HuH-7.5 (cell line): ENCODE results near the gene GGTLC1.
A peak's percentile ranks its signal among the peaks of the same experiment; 100 is the strongest.

Source experiments
- DNase-seq: peaks from one replicate; pipeline ENCODE4 v3.0.0; 2011; ENCODE audit warnings: low spot score

The GGTLC1 gene

DNA sequence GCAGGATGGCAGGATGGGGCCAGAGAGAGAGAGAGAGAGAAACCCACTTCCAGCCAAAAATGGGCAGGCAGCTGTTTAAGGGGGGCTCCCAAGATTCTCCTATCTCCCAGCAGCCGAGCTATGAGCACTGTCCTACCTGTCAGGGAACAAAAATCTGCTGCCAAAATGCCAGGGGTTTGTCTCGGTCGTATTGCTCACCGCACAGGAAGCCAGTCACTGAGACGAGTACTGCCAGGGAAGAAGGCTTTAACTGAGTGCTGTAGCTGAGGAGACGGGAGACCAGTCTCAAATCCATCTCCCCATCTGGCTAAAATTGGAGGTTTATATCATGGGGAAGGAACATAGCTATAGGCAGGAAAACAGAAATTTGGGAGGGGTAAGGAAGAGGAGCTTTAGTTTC, 22.3 kb downstream of the GGTLC1 start:
- DNase-seq = no peak

DNA sequence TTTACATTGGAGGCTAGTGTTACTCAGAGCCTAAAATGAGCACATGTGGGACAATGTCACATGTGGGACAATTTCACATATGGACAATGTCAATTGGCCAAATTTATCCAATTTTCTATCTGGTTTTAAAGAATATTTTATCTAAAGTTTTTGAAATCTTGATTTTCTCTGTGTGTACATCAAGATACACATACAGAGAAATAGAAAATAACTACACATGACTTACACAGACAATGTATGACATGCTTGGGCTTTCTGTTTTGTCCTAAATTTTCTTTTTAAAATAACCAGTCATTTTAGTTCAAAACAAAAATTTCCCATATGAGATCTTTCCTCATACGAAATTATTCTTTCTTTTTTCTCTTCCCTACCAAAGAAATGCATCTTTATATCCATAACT, 24.6 kb downstream of the GGTLC1 start:
- no peak for DNase-seq

DNA sequence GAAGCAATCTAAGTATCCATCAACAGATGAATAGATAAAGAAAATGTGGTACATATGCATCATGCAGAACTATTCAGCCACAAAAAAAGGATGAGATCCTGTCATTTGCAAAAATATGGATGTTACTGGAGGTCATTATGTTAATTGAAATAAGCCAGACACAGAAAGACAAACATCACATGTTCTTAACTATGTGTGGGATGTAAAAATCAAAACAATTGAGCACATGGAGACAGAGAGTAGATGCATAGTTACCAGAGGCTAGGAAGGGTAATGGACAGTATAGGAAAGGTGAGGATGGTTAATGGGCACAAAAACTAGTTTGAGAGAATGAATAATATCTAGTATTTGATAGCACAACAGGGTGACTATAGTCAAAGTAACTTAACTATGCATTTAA, 26.3 kb downstream of the GGTLC1 start:
- DNase-seq = no peak

DNA sequence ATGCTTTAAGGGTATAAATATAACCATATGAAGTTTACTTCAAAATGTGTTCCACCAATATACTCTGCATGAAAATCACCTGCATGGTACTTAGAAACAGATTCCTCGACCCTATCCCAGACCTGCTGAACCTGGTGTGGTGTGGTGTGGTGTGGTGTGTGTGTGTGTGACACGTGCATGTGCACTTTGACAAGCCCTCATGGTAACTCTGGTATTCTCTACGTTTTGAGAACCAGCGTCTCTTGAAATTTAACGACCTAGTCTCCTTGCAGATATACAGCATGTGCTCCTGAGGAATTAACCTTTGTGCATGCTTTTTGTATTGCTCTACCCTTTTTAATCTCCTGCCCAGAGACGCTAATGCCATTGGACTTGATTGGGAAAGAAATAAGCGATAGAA, 29.5 kb downstream of the GGTLC1 start:
- no peak for DNase-seq

DNA sequence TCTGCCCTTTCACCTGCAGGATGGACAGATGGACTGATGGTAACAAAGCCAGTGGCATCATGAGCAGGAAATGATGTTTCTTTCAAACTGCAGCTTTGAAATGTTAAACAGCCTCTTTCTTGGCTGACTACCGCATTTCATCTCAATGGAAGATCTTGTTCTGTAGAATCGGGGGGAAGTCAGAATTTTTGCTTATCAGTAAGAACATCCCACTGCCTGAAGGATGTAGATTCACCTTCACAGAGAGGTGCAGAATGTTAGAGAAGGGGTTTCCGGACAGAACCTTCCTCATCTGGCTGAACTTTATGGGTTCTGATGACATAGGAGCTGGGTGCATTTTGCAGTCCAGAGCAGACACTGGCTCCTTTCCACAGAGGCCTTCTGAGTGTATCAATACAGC, 32.7 kb downstream of the GGTLC1 start:
- no peak for DNase-seq

DNA sequence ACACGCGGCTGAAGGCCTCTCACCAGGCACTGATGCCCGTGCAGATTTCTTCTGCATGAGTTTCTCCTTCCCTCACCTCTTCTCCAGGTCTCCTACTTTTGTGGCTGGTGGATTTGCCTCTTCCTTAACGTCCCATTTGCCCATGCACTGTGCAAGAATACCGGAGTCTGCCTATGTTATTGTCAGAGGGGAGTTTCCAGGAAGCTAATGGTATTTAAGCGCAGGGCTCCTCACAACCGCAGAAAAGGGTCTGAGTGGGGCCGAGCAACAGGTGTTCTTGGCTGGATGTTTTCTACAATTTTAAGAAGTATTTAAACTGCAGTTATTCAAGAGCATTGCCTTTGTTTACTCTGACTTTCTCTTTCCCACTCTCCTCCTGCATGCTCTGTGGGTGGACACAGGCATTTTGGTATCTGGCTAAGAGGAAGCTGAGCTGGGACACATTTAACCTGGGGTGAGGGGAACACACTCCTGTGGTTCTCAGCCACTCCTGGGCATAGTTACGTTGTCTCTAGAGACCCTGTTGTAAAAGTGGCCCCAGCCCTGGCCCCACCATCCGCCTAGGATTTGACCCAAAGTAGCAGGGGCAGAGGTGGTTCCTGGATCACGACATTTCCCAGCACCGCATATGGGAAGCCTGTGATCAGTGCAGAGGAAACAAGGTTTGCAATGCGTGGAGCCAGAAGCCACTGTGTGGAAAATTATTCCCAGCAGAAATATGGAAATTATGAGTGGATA, 34.4 kb downstream of the GGTLC1 start:
- no peak for DNase-seq

DNA sequence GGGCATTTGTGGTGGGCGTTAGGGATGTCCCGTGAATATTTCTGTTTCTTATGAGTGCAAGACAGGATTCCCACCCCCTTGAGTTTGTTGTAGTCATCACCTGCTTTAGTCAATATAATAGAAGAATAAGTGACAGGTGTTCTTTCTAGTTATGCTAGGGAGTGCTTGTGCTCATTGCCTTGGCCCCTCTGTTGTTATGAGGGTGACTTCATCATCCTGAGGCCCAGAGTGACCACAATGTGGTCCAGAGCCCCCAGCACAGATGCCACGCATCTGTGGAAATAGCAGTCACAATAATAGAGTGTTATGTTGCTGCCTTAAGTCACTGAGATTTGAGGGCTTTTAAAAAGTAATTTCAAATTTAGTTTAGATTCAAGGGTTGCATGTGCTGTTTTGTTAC, 42.4 kb downstream of the GGTLC1 start:
- DNase-seq = no peak

DNA sequence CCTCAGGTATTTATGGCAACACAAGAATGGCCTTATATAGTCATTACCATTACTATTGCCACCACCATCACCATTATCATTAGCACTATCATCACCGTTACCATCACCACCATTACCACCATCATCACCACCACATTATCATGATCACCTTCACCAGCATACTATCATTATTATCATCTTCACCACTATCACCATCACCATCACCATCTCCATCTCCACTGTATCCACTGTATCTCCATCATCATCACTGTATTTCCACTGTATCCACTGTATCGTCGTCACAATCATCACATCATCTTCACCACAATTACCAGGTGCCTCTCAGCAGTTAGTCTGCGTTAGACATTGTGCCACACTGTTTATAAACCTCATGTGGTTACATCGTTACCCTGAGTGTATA, 45.3 kb downstream of the GGTLC1 start:
- no peak for DNase-seq

DNA sequence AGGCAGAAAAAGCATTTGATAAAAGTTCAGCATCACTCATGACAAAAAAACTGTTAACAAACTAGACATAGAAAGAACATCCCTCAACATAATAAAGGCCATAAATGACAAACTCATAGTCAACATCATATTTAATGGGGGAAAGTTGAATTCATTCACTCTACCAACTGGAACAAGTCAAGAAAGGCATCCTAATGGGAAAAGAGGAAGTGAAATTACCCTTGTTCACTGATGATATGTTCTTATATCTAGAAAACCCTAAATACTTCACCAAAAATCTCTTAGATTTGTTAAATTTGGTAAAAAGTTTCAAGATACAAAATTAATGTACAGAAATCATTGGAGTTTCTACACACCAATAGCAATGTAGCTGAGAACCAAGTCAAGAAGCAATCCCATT, 48.9 kb downstream of the GGTLC1 start:
- no peak for DNase-seq

DNA sequence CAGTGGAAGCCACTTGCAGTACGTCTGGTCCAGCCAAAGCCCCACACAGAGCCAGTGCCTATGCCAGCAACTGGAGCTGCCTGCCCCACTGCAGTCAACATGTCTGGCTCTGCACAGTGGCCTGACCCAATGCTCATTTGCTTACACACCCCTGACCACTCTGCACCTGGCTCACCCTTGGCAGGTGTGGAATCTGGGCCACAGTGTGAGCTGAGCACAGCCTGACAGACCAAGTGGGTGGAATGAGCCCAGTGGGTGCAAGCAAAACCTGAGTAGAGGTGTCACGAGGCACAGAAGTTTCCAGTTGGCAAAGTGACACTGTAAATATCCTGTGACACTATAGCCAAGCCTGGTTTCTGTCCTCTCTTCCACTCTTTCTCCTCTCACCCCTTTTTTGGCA, 49.5 kb downstream of the GGTLC1 start:
- no peak for DNase-seq

DNA sequence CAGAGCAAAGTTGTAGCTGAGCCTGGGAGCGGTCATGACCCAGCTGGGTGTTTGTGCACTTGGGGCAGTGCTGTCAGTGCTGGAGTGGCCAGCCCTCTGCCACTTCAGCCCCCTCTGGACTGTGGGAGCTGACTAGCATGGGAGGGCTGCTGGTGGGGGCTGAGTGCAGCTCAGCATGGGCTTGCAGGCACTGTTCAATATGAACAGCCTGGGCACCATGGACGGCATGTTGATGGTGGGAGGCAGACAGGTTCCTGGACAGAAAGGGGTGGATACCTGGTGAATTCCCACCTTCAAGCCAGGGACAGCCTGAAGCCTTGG, 50.5 kb downstream of the GGTLC1 start:
- no peak for DNase-seq

DNA sequence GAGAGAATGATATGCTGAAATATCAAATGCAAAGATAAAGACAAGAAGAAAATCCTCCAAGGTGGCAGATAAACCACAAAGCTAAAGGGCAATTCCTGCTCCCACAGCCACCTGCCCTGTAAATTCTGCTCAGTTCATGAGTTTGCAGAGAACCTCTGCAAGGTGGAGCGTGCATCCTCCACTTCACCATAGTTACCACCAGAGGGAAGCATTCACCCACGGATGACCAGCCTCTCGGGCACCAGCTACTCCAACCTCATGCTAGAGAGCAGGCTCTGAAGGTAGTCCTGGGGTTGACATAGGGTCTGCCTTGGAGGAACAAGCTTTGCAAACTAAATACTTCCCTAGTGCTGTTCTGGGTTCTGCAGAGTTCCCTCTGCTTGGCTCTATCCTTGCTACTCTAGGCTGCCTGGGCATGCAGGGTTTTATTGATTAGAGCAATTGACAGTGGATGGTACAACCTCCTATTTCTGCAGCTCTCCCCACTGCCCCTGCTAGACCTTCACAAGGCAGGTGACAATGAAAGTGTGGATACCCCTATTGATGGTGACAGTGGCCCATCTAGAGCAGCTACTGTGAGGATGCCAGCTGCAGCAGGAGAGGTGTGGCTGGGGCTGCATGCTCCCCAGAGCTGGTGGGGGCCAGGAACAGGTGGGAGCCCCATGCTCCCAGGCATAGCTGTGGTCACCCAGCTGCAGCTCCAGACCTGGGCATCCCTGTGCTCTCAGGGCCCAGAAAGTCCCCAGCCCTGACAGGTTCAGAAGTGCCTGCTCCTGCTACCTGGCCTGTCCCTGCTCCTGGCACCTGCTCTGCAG, 51.1 kb downstream of the GGTLC1 start:
- peak; percentile 21 for DNase-seq
